ENCODE results near the gene VWA2. TPM values are rescaled to one million over a fixed set of nuclear protein-coding genes. Genes with fewer than 3 reads are reported as not detected.

The VWA2 gene
- total and polyA plus RNA-seq, 10 of the 15 experiments (the other 5 are each of a cell fraction or from before 2014, with no cell fraction given), result 0.03 TPM; not detected in 9

- no peak overlapping the region for H3K9ac ChIP-seq (ENCODE audit: control insufficient read depth, insufficient read depth, low read length)
- POLR2A ChIA-PET, result no interaction called here
- RAD21 ChIA-PET (ENCODE audit: unreplicated experiment), result no interaction called here
- intact Hi-C loops (cut with micrococcal nuclease; ENCODE audit: unreplicated experiment) (no loop called here), in situ Hi-C loops (cut with MboI) (loop anchor here (25.0 kb wide), 2 partner anchors 107 to 468 kb away; no protein-coding TSS in a partner anchor)
- H4K20me1 ChIP-seq (ENCODE audit: control insufficient read depth, insufficient read depth), result no peaks in the 10 kb centered on the region
- no peak for TF ChIP-seq RCOR1 (conservative IDR thresholded peaks at IDR 0.05; ENCODE audit: low read depth, low read length)
- TF ChIP-seq NRF1 (conservative IDR thresholded peaks at IDR 0.05; ENCODE audit: low read depth, low read length), result no peak
- TF ChIP-seq ATF7 (IDR thresholded peaks at IDR 0.05; ENCODE audit: low read depth), result no peak
- no peak for TF ChIP-seq RBBP5 (conservative IDR thresholded peaks at IDR 0.05)
- no peak for TF ChIP-seq MEF2A (IDR thresholded peaks at IDR 0.05; ENCODE audit: insufficient read depth, low read depth, low read length)
- TF ChIP-seq CREM (IDR thresholded peaks at IDR 0.05; ENCODE audit: low read depth), result no peak
- no peak for TF ChIP-seq TCF3 (IDR thresholded peaks at IDR 0.05; ENCODE audit: borderline replicate concordance, insufficient read depth, low read depth, low read length)
- no peak for TF ChIP-seq EED (IDR thresholded peaks at IDR 0.05; ENCODE audit: low read depth)
- TF ChIP-seq ZBED1 (IDR thresholded peaks at IDR 0.05; ENCODE audit: borderline replicate concordance), result no peak
- SMC1A ChIA-PET (ENCODE audit: uncharacterized antibody, unreplicated experiment), result interaction anchor here (0.7 kb wide), 1 partner anchor 16 kb away, joined by 4 read pairs; no protein-coding TSS in a partner anchor
- no peaks in the 10 kb centered on the region; a peak in 1 of 4 replicates for H3K27me3 ChIP-seq (replicated peaks in 1 of 2; ENCODE audit: control insufficient read depth in 2 of 2, insufficient read depth in 2 of 2, low read length in 1 of 2)
- no peak overlapping the region for H3K4me3 ChIP-seq
- BruUV-seq (replicated peaks), result no TSS peak
- no peaks in the 10 kb centered on the region for H3K9me3 ChIP-seq (replicated peaks; ENCODE audit: control insufficient read depth, insufficient read depth, low read length)
- H2AFZ ChIP-seq (ENCODE audit: control insufficient read depth, low read depth, low read length), result no peak overlapping the region
- no peak overlapping the region for H3K4me2 ChIP-seq (ENCODE audit: control insufficient read depth, insufficient read depth)
- H3K36me3 ChIP-seq (ENCODE audit: control insufficient read depth in 2 of 2, insufficient read depth in 2 of 2, low read length in 1 of 2), result no peaks in the 10 kb centered on the region
- FAIRE-seq, result no peak
- CTCF ChIA-PET, result interaction anchor here (1.8 kb wide), 1 partner anchor 16 kb away, joined by 4 read pairs; no protein-coding TSS in a partner anchor
- ATAC-seq, result no peak
- H3K4me1 ChIP-seq (ENCODE audit: control insufficient read depth, insufficient read depth, low read length), result no peaks in the 10 kb centered on the region
- no peaks in the 10 kb centered on the region for H3K79me2 ChIP-seq (ENCODE audit: control insufficient read depth, insufficient read depth, low read length)
- H3K27ac ChIP-seq (ENCODE audit: control insufficient read depth, insufficient read depth), result no peak overlapping the region
- no peak for DNase-seq (ENCODE audit: low read depth, low spot score)
- 36% methylated on average over 18 of the region's 18 CpGs for WGBS (ENCODE audit: insufficient coverage, insufficient replicate concordance, low lambda C conversion rate, missing lambda C conversion rate)
These were observed 80.6 kb downstream of the VWA2 start for GRCh38 chr10:114319406-114320248.
